ENCODE measurements around the gene SPPL2B. TPM values are rescaled to one million over a fixed set of nuclear protein-coding genes. Genes with fewer than 3 reads are reported as not detected.
"Not testable (repeated sequence)": the region's sequence is repeated elsewhere in the genome, so short reads cannot be mapped to it uniquely, and the experiment has no call there.

The SPPL2B gene
- total and polyA plus RNA-seq, 9 of the 15 experiments (the other 6 are each of a cell fraction or from before 2014, with no cell fraction given), result 0.20 to 81.2 (median 15.1) TPM

GRCh38 chr19:2345794-2346663 lies 17.5 kb downstream of the SPPL2B start (continued):
- no peak for TF ChIP-seq ZNF436 (CRISPR knock-in tag; IDR thresholded peaks at IDR 0.05)
- TF ChIP-seq NFATC3 (IDR thresholded peaks at IDR 0.05), result no peak

GRCh38 chr19:2349818-2350217 lies 21.3 kb downstream of the SPPL2B start:
- POLR2A ChIA-PET; in situ Hi-C loops (cut with MboI); FAIRE-seq; H3K79me2 ChIP-seq (ENCODE audit: control insufficient read depth, insufficient read depth, low read length); intact Hi-C loops (cut with micrococcal nuclease); H3K4me2 ChIP-seq (ENCODE audit: insufficient read depth, low read length); ATAC-seq; H3K9me3 ChIP-seq (replicated peaks; ENCODE audit: control insufficient read depth, insufficient read depth, low read depth, low read length); H2AFZ ChIP-seq (ENCODE audit: low read depth, low read length); H3K9ac ChIP-seq (ENCODE audit: insufficient read depth in 1 of 2, low read depth in 2 of 2, low read length in 2 of 2); H3K9me1 ChIP-seq (ENCODE audit: control insufficient read depth, insufficient read depth, low read length); H4K20me1 ChIP-seq (replicated peaks; ENCODE audit: control insufficient read depth, insufficient read depth, low read length); CTCF ChIA-PET (ENCODE audit: low intra/inter-chr PET ratio); H3K27ac ChIP-seq (ENCODE audit: extremely low read depth, low read depth, low read length); BruUV-seq (replicated peaks); H3K27me3 ChIP-seq (ENCODE audit: control insufficient read depth in 2 of 2, insufficient read depth in 2 of 2, low read length in 2 of 2); H3K4me3 ChIP-seq; DNase-seq (ENCODE audit: extremely low read depth in 1 of 4, low spot score in 3 of 4): not testable (repeated sequence)
- Histone ChIP-seq H3K4me1 (replicated peaks in 1 of 2; ENCODE audit: control insufficient read depth in 2 of 2, insufficient read depth in 2 of 2, low read length in 2 of 2) (peaks cover 14 to 48% of the 10 kb centered on the region in 2 experiments; a peak in 4 of 5 replicates), H3K36me3 (ENCODE audit: control insufficient read depth, insufficient read depth, low read length) (peaks cover 38% of the 10 kb centered on the region; the same call in 2 of the 3 replicates)
- 97% methylated on average over 12 of the region's 24 CpGs for WGBS (ENCODE audit: insufficient coverage, low coverage, missing lambda C conversion rate)

- Histone ChIP-seq H3K27ac (ENCODE audit: extremely low read depth, low read depth, low read length) (no peak overlapping the region), H3K36me3 (ENCODE audit: control insufficient read depth, insufficient read depth, low read length) (peaks cover 35% of the 10 kb centered on the region; the same call in 2 of the 3 replicates), H3K27me3 (ENCODE audit: control insufficient read depth in 2 of 2, insufficient read depth in 2 of 2, low read length in 2 of 2) (no peaks in the 10 kb centered on the region), H3K4me2 (ENCODE audit: insufficient read depth, low read length) (no peak overlapping the region), H3K9ac (ENCODE audit: insufficient read depth in 1 of 2, low read depth in 2 of 2, low read length in 2 of 2) (peak overlapping the region in 1 of 2 experiments; percentile 35; a peak in 2 of 4 replicates), H4K20me1 (replicated peaks; ENCODE audit: control insufficient read depth, insufficient read depth, low read length) (no peaks in the 10 kb centered on the region), H3K4me3 (no peak overlapping the region), H3K4me1 (replicated peaks in 1 of 2; ENCODE audit: control insufficient read depth in 2 of 2, insufficient read depth in 2 of 2, low read length in 2 of 2) (peaks cover 7 to 39% of the 10 kb centered on the region in 2 experiments; a peak in 4 of 5 replicates), H3K9me1 (ENCODE audit: control insufficient read depth, insufficient read depth, low read length) (peaks cover 2% of the 10 kb centered on the region), H3K9me3 (replicated peaks; ENCODE audit: control insufficient read depth, insufficient read depth, low read depth, low read length) (no peaks in the 10 kb centered on the region; the same call in 1 of the 2 replicates), H3K79me2 (ENCODE audit: control insufficient read depth, insufficient read depth, low read length) (no peaks in the 10 kb centered on the region), H2AFZ (ENCODE audit: low read depth, low read length) (no peak overlapping the region)
- DNase-seq (ENCODE audit: extremely low read depth in 1 of 4, low spot score in 3 of 4) (no peak), FAIRE-seq (no peak), ATAC-seq (no peak)
- intact Hi-C loops (cut with micrococcal nuclease), result no loop called here
- TF ChIP-seq MEIS2 (IDR thresholded peaks at IDR 0.05; ENCODE audit: partially characterized antibody) (peak; percentile 9), ATF2 (CRISPR knock-in tag; IDR thresholded peaks at IDR 0.05) (no peak), KDM1A (IDR thresholded peaks at IDR 0.05) (0 out of 4 replicates have a peak, but pooled peaks of 1 of the 2 experiments have one; percentile 22), PKNOX1 (IDR thresholded peaks at IDR 0.05) (0 out of 2 replicates have a peak, but pooled peaks have one; percentile 9)
- ChIA-PET POLR2A (no interaction called here), CTCF (ENCODE audit: low intra/inter-chr PET ratio) (no interaction called here)
- 68% methylated on average over 16 of the region's 16 CpGs for WGBS (ENCODE audit: insufficient coverage, low coverage, missing lambda C conversion rate)
- BruUV-seq (replicated peaks), result no TSS peak
- in situ Hi-C loops (cut with MboI), result no loop called here
These were observed 22.2 kb downstream of the SPPL2B start for GRCh38 chr19:2350656-2351055.

Measured in K562 (cell line).